GM06990 (cell line): ENCODE data around the gene SEPTIN14.
"Not testable (repeated sequence)": the region's sequence is repeated elsewhere in the genome, so short reads cannot be mapped to it uniquely, and the experiment has no call there.

Experiments used
- DNase-seq: peaks from one replicate; pipeline ENCODE4 v3.0.0-alpha.2; 2011; ENCODE audit not compliant: insufficient read length; ENCODE audit errors: extremely low read depth
- H3K27me3 ChIP-seq: replicated peaks from 2 replicates; pipeline ENCODE4 v1.6.0; 2011; ENCODE audit warnings: low read length; ENCODE audit not compliant: control insufficient read depth, insufficient read depth
- H3K36me3 ChIP-seq: 2 replicates; pipeline ENCODE4 v1.5.1; 2011; ENCODE audit warnings: low read length; ENCODE audit not compliant: control insufficient read depth, insufficient read depth
- H3K4me3 ChIP-seq: replicated peaks from 2 replicates; pipeline ENCODE4 v1.5.1; 2011; ENCODE audit warnings: low read depth, mild to moderate bottlenecking, control low read depth, low read length
- CTCF ChIP-seq: IDR thresholded peaks from 2 replicates; pipeline ENCODE4 v1.5.1; 2011; ENCODE audit warnings: low read length, control low read depth, mild to moderate bottlenecking, inconsistent platforms; ENCODE audit not compliant: insufficient read depth, poor library complexity, severe bottlenecking

The SEPTIN14 gene

GRCh38 chr7:55887821-55888247 is 25.3 kb upstream of the SEPTIN14 start:
- Histone ChIP-seq H3K4me3 (peak overlapping the region; percentile 65), H3K27me3 (no peaks in the 10 kb centered on the region), H3K36me3 (no peaks in the 10 kb centered on the region)
- no peak for TF ChIP-seq CTCF
- no peak for DNase-seq

- H3K4me3 ChIP-seq, result no peak overlapping the region
- no peaks in the 10 kb centered on the region for H3K27me3 ChIP-seq
- no peak for DNase-seq
- TF ChIP-seq CTCF, result no peak
- H3K36me3 ChIP-seq, result no peaks in the 10 kb centered on the region
Observed at GRCh38 chr7:55884321-55884720, 21.8 kb upstream of the SEPTIN14 start.

GRCh38 chr7:55878691-55879090 is 16.1 kb upstream of the SEPTIN14 start:
- no peak for DNase-seq
- no peak overlapping the region for H3K4me3 ChIP-seq
- no peak for TF ChIP-seq CTCF
- no peaks in the 10 kb centered on the region for H3K36me3 ChIP-seq
- H3K27me3 ChIP-seq, result no peaks in the 10 kb centered on the region

GRCh38 chr7:55877308-55877707 is 14.8 kb upstream of the SEPTIN14 start:
- Histone ChIP-seq H3K4me3 (no peak overlapping the region), H3K27me3 (no peaks in the 10 kb centered on the region), H3K36me3 (no peaks in the 10 kb centered on the region)
- no peak for DNase-seq
- TF ChIP-seq CTCF, result no peak

- Histone ChIP-seq H3K36me3 (no peaks in the 10 kb centered on the region), H3K27me3 (no peaks in the 10 kb centered on the region), H3K4me3 (no peak overlapping the region)
- no peak for DNase-seq
- no peak for TF ChIP-seq CTCF
Observed at GRCh38 chr7:55873765-55874164, 11.2 kb upstream of the SEPTIN14 start.

GRCh38 chr7:55871932-55872485 is 9.5 kb upstream of the SEPTIN14 start:
- DNase-seq, result no peak
- H3K4me3 ChIP-seq, result no peak overlapping the region
- no peak for TF ChIP-seq CTCF
- no peaks in the 10 kb centered on the region for H3K27me3 ChIP-seq
- H3K36me3 ChIP-seq, result no peaks in the 10 kb centered on the region

- H3K4me3 ChIP-seq, H3K27me3 ChIP-seq, DNase-seq, H3K36me3 ChIP-seq: not testable (repeated sequence)
Observed at GRCh38 chr7:55868989-55869388, 6.4 kb upstream of the SEPTIN14 start.

GRCh38 chr7:55845164-55845563 is 17.4 kb downstream of the SEPTIN14 start:
- DNase-seq, H3K4me3 ChIP-seq, H3K36me3 ChIP-seq, H3K27me3 ChIP-seq: not testable (repeated sequence)
